GM12878 (cell line): ENCODE measurements around the gene SUGP2. TPM values are rescaled to one million over a fixed set of nuclear protein-coding genes. Genes with fewer than 3 reads are reported as not detected.

Experiments used
- ATAC-seq: fragments of 200-7000 bp; cut with Tn5 transposase; 3 replicates; pipeline ENCODE4 v1.9.1; 2020; ENCODE audit warnings: mild to moderate bottlenecking, moderate library complexity
- BruUV-seq: library from RNA; stranded (reverse); fragments of 400-500 nt; replicated peaks from 2 replicates; lab custom pipeline; 2021; lab: Mats Ljungman, UMichigan
- CTCF ChIA-PET: fragments of 300-600 bp; sonication (Branson Sonifier 250); formaldehyde crosslinking; extraction: SDS; loops from one replicate; lab custom pipeline; 2021; ENCODE audit warnings: inconsistent platforms; lab: Yijun Ruan, JAX
- POLR2A ChIA-PET: fragments of 350-600 bp; formaldehyde crosslinking; extraction: SDS; loops from one replicate; lab custom pipeline; 2021; ENCODE audit warnings: inconsistent platforms; lab: Charles Lee
- RAD21 ChIA-PET: fragments of 300-600 bp; sonication (Branson Sonifier 250); formaldehyde crosslinking; loops from one replicate; lab custom pipeline; 2023; ENCODE audit warnings: antibody characterized with exemption; ENCODE audit not compliant: unreplicated experiment; lab: Charles Lee
- SMC1A ChIA-PET: fragments of 300-600 bp; sonication (Branson Sonifier 250); formaldehyde crosslinking; loops from one replicate; lab custom pipeline; 2023; ENCODE audit not compliant: unreplicated experiment, uncharacterized antibody; lab: Charles Lee
- DNase-seq: peaks from one replicate; pipeline ENCODE4 v3.0.0-alpha.2; 2011; ENCODE audit warnings: low read depth, low spot score
- FAIRE-seq: peaks from 3 replicates; lab custom pipeline; 2011; peaks lifted over from hg19 to GRCh38; lab: Jason Lieb, UNC
- H2AFZ ChIP-seq: 2 replicates; pipeline ENCODE4 v1.6.0; 2011; ENCODE audit warnings: low read depth, low read length, control low read depth; ENCODE audit not compliant: control insufficient read depth
- H3K27ac ChIP-seq: 2 replicates; pipeline ENCODE4 v1.5.1; 2011; ENCODE audit warnings: control low read depth; ENCODE audit not compliant: control insufficient read depth, insufficient read depth
- H3K27me3 ChIP-seq, 2 experiments: replicated peaks in 1 of 2; 2 replicates each; pipeline versions ENCODE4 v1.6.0 to v1.6.1; 2011; ENCODE audit warnings: low read length in 1 of 2; ENCODE audit not compliant: control insufficient read depth in 2 of 2, insufficient read depth in 2 of 2
- H3K36me3 ChIP-seq, 2 experiments: 2 replicates each; pipeline ENCODE4 v1.5.1; 2011; ENCODE audit warnings: low read length in 1 of 2; ENCODE audit not compliant: control insufficient read depth in 2 of 2, insufficient read depth in 2 of 2
- H3K4me1 ChIP-seq: 2 replicates; pipeline ENCODE4 v1.6.1; 2011; ENCODE audit warnings: mild to moderate bottlenecking, low read length, moderate library complexity, mixed read lengths; ENCODE audit not compliant: control insufficient read depth, insufficient read depth
- H3K4me2 ChIP-seq: 2 replicates; pipeline ENCODE4 v1.6.0; 2011; ENCODE audit warnings: control low read depth; ENCODE audit not compliant: control insufficient read depth, insufficient read depth
- H3K4me3 ChIP-seq: fragments of 200-600 bp; sonication (generic); 2 replicates; pipeline ENCODE4 v1.5.1; 2016
- H3K79me2 ChIP-seq: 2 replicates; pipeline ENCODE4 v1.6.0; 2011; ENCODE audit warnings: low read length; ENCODE audit not compliant: control insufficient read depth, insufficient read depth
- H3K9ac ChIP-seq: 2 replicates; pipeline ENCODE4 v1.8.0; 2011; ENCODE audit warnings: low read length, control low read depth, mixed read lengths; ENCODE audit not compliant: control insufficient read depth, insufficient read depth
- H3K9me3 ChIP-seq: replicated peaks from 3 replicates; pipeline ENCODE4 v1.5.1; 2011; ENCODE audit warnings: mild to moderate bottlenecking, low read length; ENCODE audit not compliant: control insufficient read depth, insufficient read depth
- H4K20me1 ChIP-seq: 2 replicates; pipeline ENCODE4 v1.6.0; 2011; ENCODE audit not compliant: control insufficient read depth, insufficient read depth
- JUNB ChIP-seq: IDR thresholded peaks from 2 replicates; pipeline ENCODE4 v1.6.1; 2016; ENCODE audit warnings: antibody characterized with exemption, mild to moderate bottlenecking
- NBN ChIP-seq: fragments of 450-650 bp; IDR thresholded peaks from 2 replicates; pipeline ENCODE4 v1.6.1; 2016
- PKNOX1 ChIP-seq: fragments of 450-650 bp; IDR thresholded peaks from 2 replicates; pipeline ENCODE4 v1.6.1; 2016; ENCODE audit warnings: mild to moderate bottlenecking
- PML ChIP-seq: IDR thresholded peaks from 2 replicates; pipeline ENCODE4 v1.6.1; 2012; ENCODE audit warnings: low read length, inconsistent platforms
- SREBF2 ChIP-seq: IDR thresholded peaks from 2 replicates; pipeline ENCODE4 v1.6.1; 2012; ENCODE audit warnings: mild to moderate bottlenecking, low read length
- USF1 ChIP-seq: IDR thresholded peaks from 2 replicates; pipeline ENCODE4 v1.6.1; 2011; ENCODE audit warnings: borderline replicate concordance, low read depth, mild to moderate bottlenecking, moderate library complexity, mixed read lengths, low read length; ENCODE audit not compliant: insufficient read depth; ENCODE audit errors: extremely low read length
- WGBS: methylation state at CpG from one replicate; pipeline ENCODE4 v1.1.6; 2016; ENCODE audit warnings: low lambda C conversion rate; ENCODE audit not compliant: insufficient replicate concordance, insufficient coverage; ENCODE audit errors: missing lambda C conversion rate; 5-methylcytosine and 5-hydroxymethylcytosine counted together
- in situ Hi-C: fragments of 300-500 bp; cut with MboI; formaldehyde crosslinking; loops from 9 replicates; pipeline ENCODE4 v1.14.3; 2018; ENCODE audit warnings: mixed read lengths
- intact Hi-C: fragments of 100-400 bp; cut with micrococcal nuclease; formaldehyde crosslinking; loops from one replicate; pipeline ENCODE4 v1.14.2; 2022; ENCODE audit not compliant: unreplicated experiment
- polyA plus RNA-seq, 11 experiments: library from polyadenylated mRNA; depleted of rRNA in 4 of 11; unstranded in 6 of 11; stranded (reverse) in 5 of 11; fragments of >200 nt; fragmentation: Nextera tagmentation in 4 of 11; fragmentation: Illumina TruSeq in 1 of 11; extraction: Ambion mirVana in 4 of 11; extraction: Trizol in 1 of 11; gene quantifications; 1 replicate in 1 of 11; 2 replicates in 10 of 11; pipeline versions ENCODE4 v1.2.1 to v1.2.3, GENCODE V29; 2011 to 2016; ENCODE audit warnings: inconsistent platforms in 2 of 11, missing spikeins in 2 of 11, low read depth in 1 of 11
- total RNA-seq, 4 experiments: library from RNA; depleted of rRNA in 3 of 4; stranded (reverse); fragments of >200 nt in 3 of 4; fragmentation: Illumina TruSeq in 1 of 4; extraction: Trizol in 1 of 4; gene quantifications; 2 replicates each; pipeline versions ENCODE4 v1.2.1 to v1.2.3, GENCODE V29; 2013 to 2021

SUGP2 gene
- total and polyA plus RNA-seq, 10 of the 15 experiments (the other 5 are each of a cell fraction or from before 2014, with no cell fraction given) = 15.0 to 120 (median 57.2) TPM

GRCh38 chr19:19021115-19021514, 12.2 kb downstream of the SUGP2 start:
- Histone ChIP-seq H3K4me2 (no peak overlapping the region), H3K9ac (no peak overlapping the region), H3K4me1 (no peaks in the 10 kb centered on the region), H3K9me3 (no peaks in the 10 kb centered on the region), H3K79me2 (peaks cover 19% of the 10 kb centered on the region), H4K20me1 (no peaks in the 10 kb centered on the region), H3K27me3 (no peaks in the 10 kb centered on the region), H3K36me3 (peaks cover 23 to 41% of the 10 kb centered on the region in 2 experiments), H3K4me3 (no peak overlapping the region), H3K27ac (no peak overlapping the region), H2AFZ (no peak overlapping the region)
- CTCF ChIA-PET = interaction anchor here (0.7 to 1.1 kb wide), 3 partner anchors 10 to 340 kb away, joined by 3 to 5 read pairs (median 4); no protein-coding TSS in a partner anchor
- POLR2A ChIA-PET = interaction anchor here (0.7 kb wide), 1 partner anchor 307 kb away, joined by 3 read pairs; no protein-coding TSS in a partner anchor
- no TSS peak for BruUV-seq
- intact Hi-C loops (no loop called here), in situ Hi-C loops (no loop called here)
- WGBS = 94% methylated on average over 3 of the region's 3 CpGs
- RAD21 ChIA-PET = no interaction called here
- DNase-seq = no peak
- SMC1A ChIA-PET = interaction anchor here (0.6 to 1.5 kb wide), 3 partner anchors 11 to 127 kb away, joined by 3 read pairs; no protein-coding TSS in a partner anchor
- no peak for TF ChIP-seq NBN
- no peak for TF ChIP-seq SREBF2
- TF ChIP-seq PML = no peak
- TF ChIP-seq PKNOX1 = no peak
- no peak for TF ChIP-seq USF1
- no peak for TF ChIP-seq JUNB
- no peak for FAIRE-seq
- ATAC-seq = no peak
